IMR-90 (cell line): ENCODE results near the gene RBFOX1.

Source experiments
- CHD1 ChIP-seq: IDR thresholded peaks from 2 replicates; pipeline ENCODE4 v1.6.1; 2012; ENCODE audit warnings: low read depth, low read length, improper control_type of control experiment
- CTCF ChIP-seq: conservative IDR thresholded peaks from 2 replicates; pipeline ENCODE4 v1.5.1; 2012; ENCODE audit warnings: mild to moderate bottlenecking, low read depth, low read length, improper control_type of control experiment
- ELK1 ChIP-seq: fragments of 150-350 bp; IDR thresholded peaks from 2 replicates; pipeline ENCODE4 v1.6.1; 2016; ENCODE audit warnings: low read depth, mild to moderate bottlenecking, low read length, moderate library complexity, borderline replicate concordance
- FOS ChIP-seq: fragments of 150-350 bp; IDR thresholded peaks from 2 replicates; pipeline ENCODE4 v1.6.1; 2016; ENCODE audit warnings: low read depth, low read length
- MAFK ChIP-seq: IDR thresholded peaks from 2 replicates; pipeline ENCODE4 v1.6.1; 2012; ENCODE audit warnings: low read depth, low read length, improper control_type of control experiment
- MAZ ChIP-seq: IDR thresholded peaks from 2 replicates; pipeline ENCODE4 v1.6.1; 2012; ENCODE audit warnings: low read depth, mild to moderate bottlenecking, low read length, improper control_type of control experiment, moderate library complexity, borderline replicate concordance
- MXI1 ChIP-seq: IDR thresholded peaks from 2 replicates; pipeline ENCODE4 v1.6.1; 2012; ENCODE audit warnings: low read depth, mild to moderate bottlenecking, low read length, moderate library complexity, borderline replicate concordance
- POLR2A ChIP-seq: IDR thresholded peaks from 2 replicates; pipeline ENCODE4 v1.6.1; 2012; ENCODE audit warnings: mild to moderate bottlenecking, low read depth, low read length
- RAD21 ChIP-seq: IDR thresholded peaks from 2 replicates; pipeline ENCODE4 v1.6.1; 2012; ENCODE audit warnings: low read length, improper control_type of control experiment
- RCOR1 ChIP-seq: IDR thresholded peaks from 2 replicates; pipeline ENCODE4 v1.6.1; 2012; ENCODE audit warnings: mild to moderate bottlenecking, low read length, improper control_type of control experiment; ENCODE audit not compliant: insufficient replicate concordance
- SMC3 ChIP-seq: fragments of 150-350 bp; IDR thresholded peaks from 2 replicates; pipeline ENCODE4 v1.6.1; 2016; ENCODE audit warnings: low read depth, mild to moderate bottlenecking, antibody characterized with exemption, low read length, moderate library complexity
- USF2 ChIP-seq: fragments of 150-350 bp; IDR thresholded peaks from 2 replicates; pipeline ENCODE4 v1.6.1; 2017; ENCODE audit warnings: mild to moderate bottlenecking, antibody characterized with exemption, low read length, low read depth

- TF ChIP-seq POLR2A (no peak), CTCF (no peak), MAFK (no peak), USF2 (no peak), RAD21 (no peak), RCOR1 (no peak), SMC3 (no peak), CHD1 (no peak), MXI1 (no peak), ELK1 (no peak), FOS (no peak), MAZ (no peak)
Measured at GRCh38 chr16:7613518-7613917, 280.9 kb downstream of the RBFOX1 start.
